Mesothelial cell of epicardium (in vitro differentiated cells): ENCODE measurements around the gene TTBK2. TPM values are rescaled to one million over a fixed set of nuclear protein-coding genes. Genes with fewer than 3 reads are reported as not detected.

Experiments used
- DNase-seq, 2 experiments: peaks; one replicate each; pipeline ENCODE4 v3.0.0; 2021; ENCODE audit warnings: low spot score in 2 of 2; ENCODE audit not compliant: unreplicated experiment in 2 of 2
- H3K27ac Mint-ChIP-seq: 2 replicates; pipeline ENCODE4 v1.8.0; 2021; ENCODE audit warnings: mixed read lengths
- H3K27me3 Mint-ChIP-seq: 2 replicates; pipeline ENCODE4 v1.8.0; 2021; ENCODE audit warnings: low read depth, mixed read lengths
- H3K36me3 Mint-ChIP-seq: 2 replicates; pipeline ENCODE4 v1.8.0; 2021; ENCODE audit warnings: mixed read lengths
- H3K4me1 Mint-ChIP-seq: 2 replicates; pipeline ENCODE4 v1.8.0; 2021; ENCODE audit warnings: mixed read lengths
- H3K4me3 Mint-ChIP-seq: 2 replicates; pipeline ENCODE4 v1.8.0; 2021; ENCODE audit warnings: mild to moderate bottlenecking, moderate library complexity, mixed read lengths
- H3K9me3 Mint-ChIP-seq: 2 replicates; pipeline ENCODE4 v1.8.0; 2021; ENCODE audit warnings: mixed read lengths
- total RNA-seq: library from RNA; stranded (reverse); gene quantifications from 3 replicates; pipeline ENCODE4 v1.2.1, GENCODE V29; 2021
- TF ChIP-seq, protein P1 (sequence below): fragments of 200-600 bp; sonication (generic); IDR thresholded peaks from one replicate; pipeline ENCODE4 v1.5.0; 2021; ENCODE audit warnings: antibody characterized with exemption; ENCODE audit not compliant: unreplicated experiment

Gene TTBK2
- total RNA-seq, 1 donor from 2014 or later, result 21.1 TPM

DNA sequence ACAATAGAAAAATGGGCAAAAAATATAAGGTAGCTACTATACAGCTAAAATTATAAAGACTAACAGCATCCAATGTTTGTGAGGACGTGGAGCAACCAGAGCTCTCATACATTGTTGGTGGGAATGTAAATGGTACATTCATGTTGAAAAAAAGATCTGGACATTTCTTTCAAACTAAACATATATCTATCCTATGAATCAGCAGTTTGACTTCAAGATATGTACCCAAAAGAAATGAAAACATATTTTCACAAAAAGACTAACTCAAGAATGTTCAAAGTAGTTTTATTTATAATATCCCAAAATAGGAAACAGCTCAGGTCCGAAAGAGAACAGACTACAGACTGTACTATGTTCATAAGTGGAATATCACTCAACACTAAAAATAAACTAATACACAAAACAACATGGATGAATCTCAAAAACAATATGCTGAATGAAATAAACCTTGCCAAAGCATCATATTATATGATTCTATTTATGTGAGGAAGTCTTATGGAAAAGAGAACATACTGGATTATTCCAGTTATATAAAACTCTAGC, 8.8 kb upstream of the TTBK2 start:
- Mint-ChIP-seq H3K36me3 (no peaks in the 10 kb centered on the region), H3K4me1 (no peaks in the 10 kb centered on the region), H3K4me3 (no peak overlapping the region), H3K27me3 (no peaks in the 10 kb centered on the region), H3K27ac (no peak overlapping the region), H3K9me3 (no peaks in the 10 kb centered on the region)
- no peak for DNase-seq
- TF ChIP-seq, protein P1, sequence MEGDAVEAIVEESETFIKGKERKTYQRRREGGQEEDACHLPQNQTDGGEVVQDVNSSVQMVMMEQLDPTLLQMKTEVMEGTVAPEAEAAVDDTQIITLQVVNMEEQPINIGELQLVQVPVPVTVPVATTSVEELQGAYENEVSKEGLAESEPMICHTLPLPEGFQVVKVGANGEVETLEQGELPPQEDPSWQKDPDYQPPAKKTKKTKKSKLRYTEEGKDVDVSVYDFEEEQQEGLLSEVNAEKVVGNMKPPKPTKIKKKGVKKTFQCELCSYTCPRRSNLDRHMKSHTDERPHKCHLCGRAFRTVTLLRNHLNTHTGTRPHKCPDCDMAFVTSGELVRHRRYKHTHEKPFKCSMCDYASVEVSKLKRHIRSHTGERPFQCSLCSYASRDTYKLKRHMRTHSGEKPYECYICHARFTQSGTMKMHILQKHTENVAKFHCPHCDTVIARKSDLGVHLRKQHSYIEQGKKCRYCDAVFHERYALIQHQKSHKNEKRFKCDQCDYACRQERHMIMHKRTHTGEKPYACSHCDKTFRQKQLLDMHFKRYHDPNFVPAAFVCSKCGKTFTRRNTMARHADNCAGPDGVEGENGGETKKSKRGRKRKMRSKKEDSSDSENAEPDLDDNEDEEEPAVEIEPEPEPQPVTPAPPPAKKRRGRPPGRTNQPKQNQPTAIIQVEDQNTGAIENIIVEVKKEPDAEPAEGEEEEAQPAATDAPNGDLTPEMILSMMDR, result no peak

DNA sequence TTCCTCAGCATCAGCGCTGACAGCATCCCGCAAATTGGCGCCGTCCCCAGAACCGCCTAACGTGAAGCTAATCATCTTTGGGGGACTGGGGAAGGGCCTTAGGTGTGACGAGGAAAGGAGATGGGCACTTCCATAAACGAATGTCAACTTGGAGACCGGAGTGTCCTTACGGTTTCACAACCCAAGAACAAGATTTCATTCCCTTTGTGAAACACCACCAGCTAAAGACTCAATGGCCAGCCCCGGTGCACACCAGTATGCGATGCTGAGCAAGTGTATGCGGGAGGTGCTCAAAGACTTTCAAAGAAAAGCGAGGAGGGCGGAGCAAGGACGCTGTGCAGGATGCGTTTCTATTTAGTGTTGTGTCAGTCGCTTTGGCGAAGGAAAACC, 759 bp upstream of the TTBK2 start:
- Mint-ChIP-seq H3K4me1 (peaks cover 23% of the 10 kb centered on the region), H3K36me3 (no peaks in the 10 kb centered on the region), H3K4me3 (peak overlapping the region; percentile 93), H3K9me3 (no peaks in the 10 kb centered on the region), H3K27ac (peak overlapping the region; percentile 93), H3K27me3 (no peaks in the 10 kb centered on the region)
- TF ChIP-seq, protein P1, result no peak
- no peak for DNase-seq

DNA sequence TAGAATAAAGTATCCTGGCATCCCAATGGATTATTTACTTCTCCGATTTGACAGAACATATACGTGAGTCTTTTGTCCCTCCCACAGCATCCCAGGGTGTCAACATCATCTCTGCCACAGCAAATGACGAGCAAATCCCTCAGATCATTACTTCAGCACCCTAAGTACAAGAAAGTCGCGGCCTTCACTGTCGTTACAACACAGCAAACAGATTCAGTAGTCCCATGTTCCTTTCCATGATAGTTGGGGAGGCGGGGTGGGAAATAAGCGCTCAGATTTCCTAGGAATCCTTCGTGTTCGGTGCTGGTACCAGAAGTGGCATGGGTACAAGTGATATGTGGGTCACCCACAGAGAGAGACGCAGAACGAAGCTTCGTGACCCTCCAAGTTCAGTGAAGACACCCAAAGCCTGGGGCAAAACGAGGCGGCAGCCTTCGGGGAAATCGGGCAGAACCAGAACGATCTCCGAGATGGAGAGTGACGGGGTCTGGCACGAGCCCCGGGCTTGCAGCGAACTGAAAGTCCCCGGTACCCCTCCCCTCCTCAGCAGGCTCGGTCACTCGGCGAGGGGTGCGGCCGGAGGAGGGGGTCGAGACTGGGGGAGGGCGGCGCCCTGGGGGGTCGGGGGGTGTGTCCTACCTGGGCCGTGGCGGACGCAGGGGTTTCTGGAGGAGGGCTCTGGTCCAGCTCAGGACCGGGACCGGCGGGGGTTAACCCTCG, 619 bp downstream of the TTBK2 start:
- Mint-ChIP-seq H3K4me3 (peak overlapping the region; percentile 93), H3K9me3 (no peaks in the 10 kb centered on the region), H3K27ac (peak overlapping the region; percentile 94), H3K4me1 (peaks cover 23% of the 10 kb centered on the region), H3K27me3 (no peaks in the 10 kb centered on the region), H3K36me3 (no peaks in the 10 kb centered on the region)
- DNase-seq, result peak in 1 of 2 experiments; percentile 60
- TF ChIP-seq, protein P1, result no peak

DNA sequence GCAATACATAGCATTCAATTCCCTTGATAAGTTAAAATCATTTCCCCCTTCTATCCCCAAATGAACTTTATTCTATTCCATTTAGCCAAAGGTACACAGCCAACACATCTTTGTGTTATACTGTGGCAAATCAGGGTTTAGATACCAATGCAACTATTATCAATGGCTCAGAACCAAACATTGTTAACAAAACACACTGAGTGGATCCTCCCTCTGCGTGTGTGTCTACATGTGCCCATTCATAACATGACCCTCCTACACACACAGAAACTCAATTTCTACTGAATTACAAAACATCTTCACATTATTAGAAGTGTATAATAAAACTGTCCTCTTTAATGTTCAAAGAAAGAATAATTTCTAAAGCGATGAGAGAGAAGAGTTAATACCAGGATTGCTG, 1.3 kb downstream of the TTBK2 start:
- no peaks in the 10 kb centered on the region for H3K27me3 Mint-ChIP-seq
- no peaks in the 10 kb centered on the region for H3K9me3 Mint-ChIP-seq
- no peak for DNase-seq
- TF ChIP-seq, protein P1, result no peak
- H3K4me1 Mint-ChIP-seq, result peaks cover 23% of the 10 kb centered on the region
- H3K27ac Mint-ChIP-seq, result peak overlapping the region; percentile 94
- H3K36me3 Mint-ChIP-seq, result no peaks in the 10 kb centered on the region
- H3K4me3 Mint-ChIP-seq, result peak overlapping the region; percentile 93

DNA sequence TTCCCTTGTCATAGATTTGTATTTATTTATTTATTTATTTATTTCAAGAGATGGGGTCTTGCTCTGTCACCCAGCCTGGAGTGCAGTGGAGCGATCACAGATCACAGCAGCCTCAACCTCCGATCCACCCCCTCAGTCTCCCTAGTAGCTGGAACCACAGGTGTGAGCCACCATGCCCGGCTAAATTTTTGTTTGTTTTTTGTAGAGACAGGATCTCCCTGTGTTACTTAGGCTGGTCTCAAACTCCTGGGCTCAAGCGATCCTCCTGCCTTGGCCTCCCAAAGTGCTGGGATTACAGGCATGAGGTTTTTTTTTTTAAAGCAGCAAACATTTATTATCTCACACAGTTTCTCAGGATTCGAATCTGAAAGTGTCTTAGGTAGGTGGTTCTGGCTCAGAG, 2.5 kb downstream of the TTBK2 start:
- TF ChIP-seq, protein P1, result no peak
- DNase-seq, result no peak
- no peak overlapping the region for H3K27ac Mint-ChIP-seq
- H3K27me3 Mint-ChIP-seq, result no peaks in the 10 kb centered on the region
- no peaks in the 10 kb centered on the region for H3K9me3 Mint-ChIP-seq
- peaks cover 23% of the 10 kb centered on the region for H3K4me1 Mint-ChIP-seq
- H3K36me3 Mint-ChIP-seq, result no peaks in the 10 kb centered on the region
- H3K4me3 Mint-ChIP-seq, result no peak overlapping the region
